Fibroblast of skin of back (primary cell): ENCODE data around the gene PFDN1. TPM values are rescaled to one million over a fixed set of nuclear protein-coding genes. Genes with fewer than 3 reads are reported as not detected.
"Not testable (repeated sequence)": the region's sequence is repeated elsewhere in the genome, so short reads cannot be mapped to it uniquely, and the experiment has no call there.

Source experiments
- DNase-seq: peaks from one replicate; pipeline ENCODE4 v3.0.0-alpha.2; 2013
- polyA plus RNA-seq, 2 experiments: library from polyadenylated mRNA; unstranded; fragments of 120-200 nt; gene quantifications; one replicate each; pipeline ENCODE4 v1.2.1, GENCODE V29; 2013; ENCODE audit not compliant: insufficient read length in 2 of 2

PFDN1 gene
- 116 TPM for polyA plus RNA-seq (2013, experiment 1 of 2; ENCODE audit: insufficient read length)
- 77.1 TPM for polyA plus RNA-seq (2013, experiment 2 of 2; ENCODE audit: insufficient read length)

- DNase-seq = peak; percentile 96
Observed at GRCh38 chr5:140302786-140303639, at the start of gene PFDN1. Gene PFDN1, minus strand, starts transcription at chr5:140303101. Its CDS starts 28 bp downstream, at chr5:140303073.

- peak; percentile 77 for DNase-seq
Observed at GRCh38 chr5:140351609-140352334, 48.9 kb upstream of the PFDN1 start.

GRCh38 chr5:140349244-140349643 lies 46.3 kb upstream of the PFDN1 start:
- peak; percentile 54 for DNase-seq

GRCh38 chr5:140348104-140348503 lies 45.2 kb upstream of the PFDN1 start:
- no peak for DNase-seq

- DNase-seq = no peak
Observed at GRCh38 chr5:140347360-140347759, 44.5 kb upstream of the PFDN1 start.

- peak; percentile 75 for DNase-seq
Observed at GRCh38 chr5:140346348-140347221, 43.7 kb upstream of the PFDN1 start, which contains the start of gene HBEGF. Gene HBEGF, minus strand, starts transcription at chr5:140346603. Its CDS starts 275 bp downstream, at chr5:140346328.

- DNase-seq = peak; percentile 69
Observed at GRCh38 chr5:140345919-140346347, 43.0 kb upstream of the PFDN1 start.

- peak; percentile 42 for DNase-seq
Observed at GRCh38 chr5:140344683-140345423, 42.0 kb upstream of the PFDN1 start.

- DNase-seq = not testable (repeated sequence)
Observed at GRCh38 chr5:140343849-140344248, 40.9 kb upstream of the PFDN1 start.

GRCh38 chr5:140342896-140343295 lies 40.0 kb upstream of the PFDN1 start:
- DNase-seq = no peak

- DNase-seq = peak; percentile 44
Observed at GRCh38 chr5:140342287-140342686, 39.4 kb upstream of the PFDN1 start.

GRCh38 chr5:140341591-140341990 lies 38.7 kb upstream of the PFDN1 start:
- DNase-seq = no peak

GRCh38 chr5:140340605-140341121 lies 37.8 kb upstream of the PFDN1 start:
- no peak for DNase-seq

GRCh38 chr5:140339636-140340035 lies 36.7 kb upstream of the PFDN1 start:
- DNase-seq = no peak

GRCh38 chr5:140338908-140339307 lies 36.0 kb upstream of the PFDN1 start:
- no peak for DNase-seq

- DNase-seq = no peak
Observed at GRCh38 chr5:140338336-140338735, 35.4 kb upstream of the PFDN1 start.

GRCh38 chr5:140337880-140338279 lies 35.0 kb upstream of the PFDN1 start:
- no peak for DNase-seq

- DNase-seq = no peak
Observed at GRCh38 chr5:140336388-140336787, 33.5 kb upstream of the PFDN1 start.

- no peak for DNase-seq
Observed at GRCh38 chr5:140331638-140332037, 28.7 kb upstream of the PFDN1 start.

GRCh38 chr5:140329739-140330481 lies 27.0 kb upstream of the PFDN1 start:
- peak; percentile 60 for DNase-seq
